Erythroblast (primary cell): ENCODE measurements around the gene FGD4.

Experiments used
- GATA1 ChIP-seq: IDR thresholded peaks from 2 replicates; pipeline ENCODE4 v1.6.1; 2011; ENCODE audit warnings: low read depth, mild to moderate bottlenecking, control low read depth, low read length, moderate library complexity
- POLR2A ChIP-seq: IDR thresholded peaks from 2 replicates; pipeline ENCODE4 v1.6.1; 2011; ENCODE audit warnings: mild to moderate bottlenecking, low read length

- no peak for TF ChIP-seq POLR2A
- TF ChIP-seq GATA1, result no peak
Measured at GRCh38 chr12:32549675-32550079, 150.3 kb downstream of the FGD4 start.
